ENCODE measurements around the gene PAM.

DNA sequence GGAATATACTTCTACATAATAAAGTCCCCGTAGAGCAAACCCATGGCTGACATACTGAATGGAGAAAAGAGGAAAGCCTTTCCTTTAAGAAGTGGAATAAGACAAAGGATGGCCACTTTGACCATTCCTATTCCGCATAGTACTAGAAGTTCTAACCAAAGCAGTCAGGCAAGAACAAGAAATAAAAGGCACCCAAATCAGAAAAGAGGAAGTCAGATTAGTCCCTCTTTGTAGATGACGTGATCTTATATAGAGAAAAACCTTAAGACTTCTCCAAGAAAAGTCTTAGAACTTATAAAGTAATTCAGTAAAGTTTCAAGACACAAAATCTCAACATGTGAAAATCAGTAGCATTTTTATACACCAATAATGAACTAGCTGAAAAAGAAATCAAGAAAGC is 231.0 kb downstream of the PAM start:
- TF ChIP-seq, protein P1, sequence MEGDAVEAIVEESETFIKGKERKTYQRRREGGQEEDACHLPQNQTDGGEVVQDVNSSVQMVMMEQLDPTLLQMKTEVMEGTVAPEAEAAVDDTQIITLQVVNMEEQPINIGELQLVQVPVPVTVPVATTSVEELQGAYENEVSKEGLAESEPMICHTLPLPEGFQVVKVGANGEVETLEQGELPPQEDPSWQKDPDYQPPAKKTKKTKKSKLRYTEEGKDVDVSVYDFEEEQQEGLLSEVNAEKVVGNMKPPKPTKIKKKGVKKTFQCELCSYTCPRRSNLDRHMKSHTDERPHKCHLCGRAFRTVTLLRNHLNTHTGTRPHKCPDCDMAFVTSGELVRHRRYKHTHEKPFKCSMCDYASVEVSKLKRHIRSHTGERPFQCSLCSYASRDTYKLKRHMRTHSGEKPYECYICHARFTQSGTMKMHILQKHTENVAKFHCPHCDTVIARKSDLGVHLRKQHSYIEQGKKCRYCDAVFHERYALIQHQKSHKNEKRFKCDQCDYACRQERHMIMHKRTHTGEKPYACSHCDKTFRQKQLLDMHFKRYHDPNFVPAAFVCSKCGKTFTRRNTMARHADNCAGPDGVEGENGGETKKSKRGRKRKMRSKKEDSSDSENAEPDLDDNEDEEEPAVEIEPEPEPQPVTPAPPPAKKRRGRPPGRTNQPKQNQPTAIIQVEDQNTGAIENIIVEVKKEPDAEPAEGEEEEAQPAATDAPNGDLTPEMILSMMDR (IDR thresholded peaks at IDR 0.05) = no peak
- no peak for TF ChIP-seq POLR2A (IDR thresholded peaks at IDR 0.05)
- no peak for TF ChIP-seq EP300 (IDR thresholded peaks at IDR 0.05)
- no peak for TF ChIP-seq POLR2AphosphoS5 (IDR thresholded peaks at IDR 0.05)
